ENCODE results near the gene ACAN. TPM values are rescaled to one million over a fixed set of nuclear protein-coding genes. Genes with fewer than 3 reads are reported as not detected.

The ACAN gene
- total RNA-seq, 1 experiment from 2014 or later: not detected

DNA sequence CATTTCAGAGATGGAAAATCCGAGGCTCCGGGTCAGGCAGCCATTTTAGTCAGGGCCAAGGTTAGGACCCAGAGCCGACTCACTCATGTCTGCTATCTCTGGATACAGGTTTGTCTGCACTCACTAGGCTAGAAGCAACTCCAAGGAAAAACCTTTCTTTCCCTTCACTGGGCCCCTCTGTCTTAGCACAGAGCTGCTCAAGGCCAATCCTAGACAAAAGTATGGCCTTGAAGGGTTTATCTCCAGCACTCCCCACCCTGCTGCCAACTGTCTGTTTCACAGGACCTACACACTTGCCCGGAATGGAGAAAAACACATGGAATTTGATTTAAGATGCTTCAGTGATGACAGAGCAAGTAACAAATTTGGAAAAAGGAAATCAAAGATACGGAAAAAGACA, 25.6 kb downstream of the ACAN start:
- ChIA-PET CTCF (no interaction called here), POLR2A (ENCODE audit: low non-redundant PET) (no interaction called here)
- DNase-seq (ENCODE audit: low spot score): no peak
- Histone ChIP-seq H3K27me3 (replicated peaks; ENCODE audit: insufficient read depth, low read depth, low read length, poor library complexity) (peaks cover 9% of the 10 kb centered on the region), H3K27ac (ENCODE audit: low read depth, low read length, poor library complexity, severe bottlenecking) (no peak overlapping the region), H3K4me3 (ENCODE audit: low read depth, low read length, poor library complexity, severe bottlenecking) (no peak overlapping the region), H3K36me3 (ENCODE audit: insufficient read depth, low read length, poor library complexity, severe bottlenecking) (no peaks in the 10 kb centered on the region), H3K9me3 (ENCODE audit: low read depth, low read length, poor library complexity, severe bottlenecking) (no peaks in the 10 kb centered on the region), H3K4me1 (ENCODE audit: insufficient read depth, low read length, poor library complexity, severe bottlenecking) (no peaks in the 10 kb centered on the region)
- BruUV-seq (replicated peaks): no TSS peak
- no peak for TF ChIP-seq EZH2 (IDR thresholded peaks at IDR 0.05; ENCODE audit: borderline replicate concordance, low read depth, low read length, poor library complexity, severe bottlenecking)
- TF ChIP-seq, protein P1, sequence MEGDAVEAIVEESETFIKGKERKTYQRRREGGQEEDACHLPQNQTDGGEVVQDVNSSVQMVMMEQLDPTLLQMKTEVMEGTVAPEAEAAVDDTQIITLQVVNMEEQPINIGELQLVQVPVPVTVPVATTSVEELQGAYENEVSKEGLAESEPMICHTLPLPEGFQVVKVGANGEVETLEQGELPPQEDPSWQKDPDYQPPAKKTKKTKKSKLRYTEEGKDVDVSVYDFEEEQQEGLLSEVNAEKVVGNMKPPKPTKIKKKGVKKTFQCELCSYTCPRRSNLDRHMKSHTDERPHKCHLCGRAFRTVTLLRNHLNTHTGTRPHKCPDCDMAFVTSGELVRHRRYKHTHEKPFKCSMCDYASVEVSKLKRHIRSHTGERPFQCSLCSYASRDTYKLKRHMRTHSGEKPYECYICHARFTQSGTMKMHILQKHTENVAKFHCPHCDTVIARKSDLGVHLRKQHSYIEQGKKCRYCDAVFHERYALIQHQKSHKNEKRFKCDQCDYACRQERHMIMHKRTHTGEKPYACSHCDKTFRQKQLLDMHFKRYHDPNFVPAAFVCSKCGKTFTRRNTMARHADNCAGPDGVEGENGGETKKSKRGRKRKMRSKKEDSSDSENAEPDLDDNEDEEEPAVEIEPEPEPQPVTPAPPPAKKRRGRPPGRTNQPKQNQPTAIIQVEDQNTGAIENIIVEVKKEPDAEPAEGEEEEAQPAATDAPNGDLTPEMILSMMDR (conservative IDR thresholded peaks at IDR 0.05; ENCODE audit: low read depth, low read length): no peak
- intact Hi-C loops (cut with micrococcal nuclease; ENCODE audit: unreplicated experiment): no loop called here

DNA sequence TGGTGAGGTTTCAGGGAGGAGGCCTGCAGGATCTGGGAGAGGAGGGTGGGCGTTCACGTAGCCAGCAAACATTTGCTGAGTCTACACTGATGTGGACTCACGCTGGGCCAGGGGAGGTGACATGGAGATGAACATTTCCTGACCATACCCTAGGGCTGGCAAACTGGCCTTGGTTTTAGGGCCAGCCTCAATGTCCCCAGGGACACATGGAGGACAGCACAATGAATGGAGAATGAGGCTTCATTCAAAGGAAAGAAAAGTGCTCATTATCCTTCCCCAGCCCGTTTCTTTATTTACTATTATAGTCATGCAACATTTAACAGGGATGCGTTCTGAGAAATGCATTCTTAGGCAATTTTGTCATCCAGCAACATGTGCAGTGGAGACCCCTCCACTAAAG, 26.8 kb downstream of the ACAN start:
- peaks cover 9% of the 10 kb centered on the region for H3K27me3 ChIP-seq (replicated peaks; ENCODE audit: insufficient read depth, low read depth, low read length, poor library complexity)
- no peak overlapping the region for H3K27ac ChIP-seq (ENCODE audit: low read depth, low read length, poor library complexity, severe bottlenecking)
- no peaks in the 10 kb centered on the region for H3K9me3 ChIP-seq (ENCODE audit: low read depth, low read length, poor library complexity, severe bottlenecking)
- no peak overlapping the region for H3K4me3 ChIP-seq (ENCODE audit: low read depth, low read length, poor library complexity, severe bottlenecking)
- H3K4me1 ChIP-seq (ENCODE audit: insufficient read depth, low read length, poor library complexity, severe bottlenecking): no peaks in the 10 kb centered on the region
- POLR2A ChIA-PET (ENCODE audit: low non-redundant PET): no interaction called here
- CTCF ChIA-PET: no interaction called here
- intact Hi-C loops (cut with micrococcal nuclease; ENCODE audit: unreplicated experiment): loop anchor here (5.0 to 10.0 kb wide), 2 partner anchors 175 to 208 kb away; partner anchors contain the start of gene AEN
- H3K36me3 ChIP-seq (ENCODE audit: insufficient read depth, low read length, poor library complexity, severe bottlenecking): no peaks in the 10 kb centered on the region
- DNase-seq (ENCODE audit: low spot score): no peak
- TF ChIP-seq, protein P1 (conservative IDR thresholded peaks at IDR 0.05; ENCODE audit: low read depth, low read length): no peak
- no peak for TF ChIP-seq EZH2 (IDR thresholded peaks at IDR 0.05; ENCODE audit: borderline replicate concordance, low read depth, low read length, poor library complexity, severe bottlenecking)
- no TSS peak for BruUV-seq (replicated peaks)

DNA sequence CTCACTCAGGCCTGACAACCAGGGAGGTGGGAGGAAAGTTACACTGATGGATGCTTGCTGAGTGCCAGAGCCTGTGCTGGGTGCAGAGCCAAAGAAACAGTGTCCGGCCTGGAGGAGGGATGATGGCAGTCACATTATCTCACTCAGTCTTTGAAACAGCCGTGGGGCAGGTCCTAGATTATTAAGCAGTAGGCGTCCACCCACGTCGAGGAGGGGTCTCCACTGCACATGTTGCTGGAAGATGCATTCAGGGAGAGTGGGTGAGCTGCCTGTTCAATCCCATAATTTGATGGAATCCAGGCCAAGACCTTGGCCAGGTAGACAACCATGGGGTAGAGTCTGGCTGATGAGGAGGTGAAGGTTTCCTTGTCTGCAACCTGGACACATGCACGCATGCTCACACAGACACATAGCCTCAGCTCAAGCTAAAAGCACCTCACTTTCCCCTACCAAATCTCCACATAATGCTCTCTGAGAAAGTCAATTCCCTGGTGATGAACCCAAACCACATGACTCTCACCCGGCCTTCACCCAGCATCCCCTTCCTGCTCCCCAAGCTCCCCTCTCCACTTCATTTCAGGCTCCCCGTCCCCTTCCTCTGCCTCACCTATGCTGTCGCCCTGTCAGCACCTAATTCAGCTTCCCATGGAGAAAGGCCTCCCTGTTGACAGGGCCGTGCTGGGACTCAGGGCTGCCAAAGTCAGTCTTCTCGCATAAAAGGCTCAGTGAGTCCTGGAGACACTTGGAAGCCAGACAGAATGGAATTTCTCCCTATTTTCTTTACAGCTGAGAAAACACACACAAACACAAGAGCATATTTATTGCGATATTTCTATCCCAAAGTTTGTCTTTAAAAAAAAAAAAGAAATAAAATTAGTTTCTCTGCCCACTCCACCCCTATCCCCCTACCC, 29.8 kb downstream of the ACAN start:
- TF ChIP-seq, protein P1 (conservative IDR thresholded peaks at IDR 0.05; ENCODE audit: low read depth, low read length): no peak
- no peak for TF ChIP-seq EZH2 (IDR thresholded peaks at IDR 0.05; ENCODE audit: borderline replicate concordance, low read depth, low read length, poor library complexity, severe bottlenecking)
- CTCF ChIA-PET: interaction anchor here (0.6 to 1.1 kb wide), 3 partner anchors 9 to 229 kb away, joined by 3 to 11 read pairs (median 3); no protein-coding TSS in a partner anchor

More for the DNA sequence above, 29.8 kb downstream of the ACAN start:
- H3K9me3 ChIP-seq (ENCODE audit: low read depth, low read length, poor library complexity, severe bottlenecking): no peaks in the 10 kb centered on the region
- H3K4me3 ChIP-seq (ENCODE audit: low read depth, low read length, poor library complexity, severe bottlenecking): no peak overlapping the region
- no TSS peak for BruUV-seq (replicated peaks)
- H3K27me3 ChIP-seq (replicated peaks; ENCODE audit: insufficient read depth, low read depth, low read length, poor library complexity): no peaks in the 10 kb centered on the region
- H3K27ac ChIP-seq (ENCODE audit: low read depth, low read length, poor library complexity, severe bottlenecking): no peak overlapping the region
- no peaks in the 10 kb centered on the region for H3K36me3 ChIP-seq (ENCODE audit: insufficient read depth, low read length, poor library complexity, severe bottlenecking)
- POLR2A ChIA-PET (ENCODE audit: low non-redundant PET): no interaction called here
- H3K4me1 ChIP-seq (ENCODE audit: insufficient read depth, low read length, poor library complexity, severe bottlenecking): no peaks in the 10 kb centered on the region
- intact Hi-C loops (cut with micrococcal nuclease; ENCODE audit: unreplicated experiment): loop anchor here (1.0 to 10.0 kb wide), 3 partner anchors 178 to 357 kb away; partner anchors contain the start of gene AEN
- no peak for DNase-seq (ENCODE audit: low spot score)
